HL-60 (cell line): ENCODE data around the gene CFAP45.

Source experiments
- DNase-seq, 2 experiments: peaks; one replicate each; pipeline ENCODE4 v3.0.0-alpha.2; 2010 to 2020; ENCODE audit warnings: low read depth in 1 of 2, low spot score in 1 of 2
- H3K27ac ChIP-seq: fragments of 250-450 bp; sonication (Bioruptor Pico); replicated peaks from 2 replicates; pipeline ENCODE4 v1.5.1; 2020; ENCODE audit warnings: mild to moderate bottlenecking, moderate library complexity
- H3K27me3 ChIP-seq: fragments of 250-450 bp; sonication (Bioruptor Pico); 2 replicates; pipeline ENCODE4 v1.5.1; 2021; ENCODE audit warnings: mild to moderate bottlenecking, moderate library complexity; ENCODE audit not compliant: insufficient read depth, poor library complexity, severe bottlenecking
- H3K4me3 ChIP-seq: replicated peaks from 2 replicates; pipeline ENCODE4 v1.5.1; 2011; ENCODE audit warnings: mild to moderate bottlenecking, control low read depth, low read length; ENCODE audit not compliant: insufficient read depth
- CTCF ChIP-seq: IDR thresholded peaks from one replicate; pipeline ENCODE4 v1.5.1; 2011; ENCODE audit warnings: low read length, control low read depth, inconsistent platforms; ENCODE audit not compliant: insufficient read depth
- GABPA ChIP-seq: IDR thresholded peaks from 2 replicates; pipeline ENCODE4 v1.6.1; 2012; ENCODE audit warnings: low read depth
- POLR2AphosphoS5 ChIP-seq: IDR thresholded peaks from 2 replicates; pipeline ENCODE4 v1.6.1; 2012; ENCODE audit warnings: low read depth
- REST ChIP-seq: IDR thresholded peaks from 2 replicates; pipeline ENCODE4 v1.6.1; 2012; ENCODE audit warnings: low read depth; ENCODE audit not compliant: insufficient replicate concordance
- SPI1 ChIP-seq: IDR thresholded peaks from 2 replicates; pipeline ENCODE4 v1.6.1; 2012; ENCODE audit warnings: low read depth, mild to moderate bottlenecking, borderline replicate concordance

The CFAP45 gene

GRCh38 chr1:159941591-159942560, 41.9 kb upstream of the CFAP45 start:
- Histone ChIP-seq H3K4me3 (no peak overlapping the region), H3K27ac (no peak overlapping the region)
- TF ChIP-seq POLR2AphosphoS5 (no peak), GABPA (no peak), REST (no peak), SPI1 (no peak), CTCF (no peak)

GRCh38 chr1:159941141-159941540, 41.2 kb upstream of the CFAP45 start:
- no peak for DNase-seq
- no peak overlapping the region for H3K27ac ChIP-seq
- peaks cover 23% of the 10 kb centered on the region for H3K27me3 ChIP-seq
- no peak for TF ChIP-seq REST
- TF ChIP-seq POLR2AphosphoS5: no peak
- no peak for TF ChIP-seq GABPA
- no peak for TF ChIP-seq SPI1
- no peak for TF ChIP-seq CTCF
- H3K4me3 ChIP-seq: no peak overlapping the region

More at GRCh38 chr1:159941591-159942560, 41.9 kb upstream of the CFAP45 start:
- H3K27me3 ChIP-seq: peaks cover 29% of the 10 kb centered on the region
- DNase-seq: no peak

- no peak for TF ChIP-seq SPI1
- TF ChIP-seq REST: no peak
- TF ChIP-seq POLR2AphosphoS5: no peak
- TF ChIP-seq CTCF: no peak
- no peak for TF ChIP-seq GABPA
- peaks cover 13% of the 10 kb centered on the region for H3K27me3 ChIP-seq
- no peak overlapping the region for H3K4me3 ChIP-seq
- H3K27ac ChIP-seq: no peak overlapping the region
- DNase-seq: no peak
These were observed 40.1 kb upstream of the CFAP45 start for GRCh38 chr1:159940006-159940620.
